K562 (cell line): ENCODE results near the gene LRCH1. TPM values are rescaled to one million over a fixed set of nuclear protein-coding genes. Genes with fewer than 3 reads are reported as not detected.

Source experiments
- ATAC-seq: fragments of 200-7000 bp; cut with Tn5 transposase; 3 replicates; pipeline ENCODE4 v1.9.1; 2020; ENCODE audit warnings: moderate library complexity
- BruUV-seq: library from RNA; stranded (reverse); fragments of 400-500 nt; replicated peaks from 2 replicates; lab custom pipeline; 2021; lab: Mats Ljungman, UMichigan
- CTCF ChIA-PET: fragments of 300-600 bp; formaldehyde crosslinking; extraction: SDS; loops from one replicate; lab custom pipeline; 2021; ENCODE audit warnings: low intra/inter-chr PET ratio; lab: Yijun Ruan, JAX
- POLR2A ChIA-PET: fragments of 300-600, 350-650 bp; sonication (Branson Sonifier 250); formaldehyde crosslinking; extraction: SDS; loops from one replicate; lab custom pipeline; 2021; ENCODE audit warnings: antibody characterized with exemption, inconsistent platforms; lab: Yijun Ruan, JAX
- DNase-seq, 4 experiments: peaks; one replicate each; pipeline versions ENCODE4 v3.0.0 to v3.0.0-alpha.2; 2011 to 2018; ENCODE audit warnings: low spot score in 3 of 4, mixed read lengths in 3 of 4; ENCODE audit errors: extremely low read depth in 1 of 4
- FAIRE-seq: peaks from 2 replicates; lab custom pipeline; 2011; peaks lifted over from hg19 to GRCh38; lab: Jason Lieb, UNC
- H2AFZ ChIP-seq: 2 replicates; pipeline ENCODE4 v1.6.0; 2011; ENCODE audit warnings: low read depth, low read length, control low read depth, inconsistent platforms
- H3K27ac ChIP-seq: fragments of 200-600 bp; 3 replicates; pipeline ENCODE4 v1.8.0; 2011; ENCODE audit warnings: low read depth, mild to moderate bottlenecking, control low read depth, inconsistent platforms, low read length, moderate library complexity, mixed read lengths; ENCODE audit errors: extremely low read depth
- H3K27me3 ChIP-seq, 2 experiments: fragments of 300-600 bp in 1 of 2; 2 replicates in 1 of 2; 3 replicates in 1 of 2; pipeline versions ENCODE4 v1.6.0 to v1.8.0; 2011; ENCODE audit warnings: inconsistent platforms in 2 of 2, low read length in 2 of 2, mild to moderate bottlenecking in 1 of 2, mixed read lengths in 1 of 2, moderate library complexity in 1 of 2; ENCODE audit not compliant: control insufficient read depth in 2 of 2, insufficient read depth in 2 of 2
- H3K36me3 ChIP-seq: fragments of 300-600 bp; 3 replicates; pipeline ENCODE4 v1.8.0; 2011; ENCODE audit warnings: mild to moderate bottlenecking, low read length, inconsistent platforms; ENCODE audit not compliant: control insufficient read depth, insufficient read depth
- H3K4me1 ChIP-seq, 2 experiments: fragments of 200-600 bp in 1 of 2; replicated peaks in 1 of 2; 2 replicates in 1 of 2; 3 replicates in 1 of 2; pipeline versions ENCODE4 v1.5.1 to v1.8.0; 2011; ENCODE audit warnings: inconsistent platforms in 2 of 2, low read length in 2 of 2, mild to moderate bottlenecking in 1 of 2, mixed read lengths in 1 of 2, moderate library complexity in 1 of 2; ENCODE audit not compliant: control insufficient read depth in 2 of 2, insufficient read depth in 2 of 2
- H3K4me2 ChIP-seq: 2 replicates; pipeline ENCODE4 v1.6.1; 2011; ENCODE audit warnings: low read length, control low read depth, inconsistent platforms, mixed read lengths; ENCODE audit not compliant: insufficient read depth
- H3K4me3 ChIP-seq: fragments of 200-600 bp; sonication (generic), shearing (Covaris generic); 2 replicates; pipeline ENCODE4 v1.5.1; 2016; ENCODE audit warnings: control low read depth, inconsistent platforms
- H3K79me2 ChIP-seq: fragments of 200-600 bp; 3 replicates; pipeline ENCODE4 v1.8.0; 2011; ENCODE audit warnings: low read length, inconsistent platforms; ENCODE audit not compliant: control insufficient read depth, insufficient read depth
- H3K9ac ChIP-seq, 2 experiments: 2 replicates each; pipeline versions ENCODE4 v1.6.0 to v1.6.1; 2011; ENCODE audit warnings: low read depth in 2 of 2, low read length in 2 of 2, control low read depth in 1 of 2, inconsistent platforms in 1 of 2, mild to moderate bottlenecking in 1 of 2, mixed read lengths in 1 of 2; ENCODE audit not compliant: insufficient read depth in 1 of 2
- H3K9me1 ChIP-seq: one replicate; pipeline ENCODE4 v1.6.0; 2011; ENCODE audit warnings: inconsistent platforms, mild to moderate bottlenecking, low read length, moderate library complexity; ENCODE audit not compliant: control insufficient read depth, insufficient read depth
- H3K9me3 ChIP-seq: replicated peaks from 2 replicates; pipeline ENCODE4 v1.5.1; 2011; ENCODE audit warnings: low read depth, low read length, inconsistent platforms; ENCODE audit not compliant: control insufficient read depth, insufficient read depth
- H4K20me1 ChIP-seq: replicated peaks from 2 replicates; pipeline ENCODE4 v1.6.1; 2011; ENCODE audit warnings: low read length, inconsistent platforms, mixed read lengths; ENCODE audit not compliant: control insufficient read depth, insufficient read depth
- ATF7 ChIP-seq: fragments of 450-650 bp; IDR thresholded peaks from 2 replicates; pipeline ENCODE4 v1.7.1; 2014; ENCODE audit warnings: mild to moderate bottlenecking, moderate library complexity
- FOXK1 ChIP-seq: sonication (generic); formaldehyde crosslinking; IDR thresholded peaks from 2 replicates; pipeline ENCODE4 v1.8.0; 2022; ENCODE audit warnings: missing genetic modification reagents, mild to moderate bottlenecking, borderline replicate concordance
- PPARD ChIP-seq: fragments of 250-450 bp; sonication (Bioruptor Pico); IDR thresholded peaks from 2 replicates; pipeline ENCODE4 v1.8.0; 2022; ENCODE audit warnings: inconsistent platforms, mild to moderate bottlenecking, moderate library complexity
- RNF2 ChIP-seq: sonication (generic); IDR thresholded peaks from 2 replicates; pipeline ENCODE4 v1.6.1; 2016
- WGBS: fragments of 100-300 bp; shearing (Covaris generic); methylation state at CpG from one replicate; pipeline ENCODE4 v1.1.6; 2016; ENCODE audit warnings: low coverage, mixed read lengths; ENCODE audit not compliant: insufficient coverage; ENCODE audit errors: missing lambda C conversion rate; 5-methylcytosine and 5-hydroxymethylcytosine counted together
- in situ Hi-C: fragments of 300-500 bp; cut with MboI; formaldehyde crosslinking; loops from 4 replicates; pipeline ENCODE4 v1.15.0; 2018; ENCODE audit warnings: inconsistent platforms, mixed read lengths
- intact Hi-C: fragments of 100-400 bp; cut with micrococcal nuclease; formaldehyde crosslinking; loops from 2 replicates; pipeline ENCODE4 v1.14.2; 2022
- polyA plus RNA-seq, 8 experiments: library from polyadenylated mRNA; depleted of rRNA in 4 of 8; stranded (reverse) in 5 of 8; unstranded in 3 of 8; fragments of >200 nt; fragmentation: Nextera tagmentation in 2 of 8; fragmentation: Illumina TruSeq in 1 of 8; extraction: Ambion mirVana in 2 of 8; extraction: Trizol in 1 of 8; gene quantifications; 2 replicates each; pipeline versions ENCODE4 v1.2.1 to v1.2.3, GENCODE V29; 2011 to 2014; ENCODE audit warnings: inconsistent platforms in 1 of 8, missing spikeins in 1 of 8
- total RNA-seq, 7 experiments: library from RNA; depleted of rRNA in 6 of 7; stranded (reverse); fragments of >200 nt in 6 of 7; fragmentation: Illumina TruSeq in 2 of 7; extraction: Trizol in 2 of 7; gene quantifications; 2 replicates each; pipeline versions ENCODE4 v1.2.1 to v1.2.3, GENCODE V29; 2011 to 2021; ENCODE audit warnings: low replicate concordance in 1 of 7
- TF ChIP-seq, protein P1 (sequence below): fragments of 250-450 bp; sonication (Bioruptor Pico); IDR thresholded peaks from 2 replicates; pipeline ENCODE4 v1.8.0; 2022; ENCODE audit warnings: inconsistent platforms
- TF ChIP-seq, protein P2 (sequence below): sonication (generic); formaldehyde crosslinking; IDR thresholded peaks from 2 replicates; pipeline ENCODE4 v1.8.0; 2023; ENCODE audit warnings: mild to moderate bottlenecking, missing genetic modification reagents

LRCH1 gene
- total and polyA plus RNA-seq, 9 of the 15 experiments (the other 6 are each of a cell fraction or from before 2014, with no cell fraction given), result 1.1 to 6.8 (median 3.7) TPM

DNA sequence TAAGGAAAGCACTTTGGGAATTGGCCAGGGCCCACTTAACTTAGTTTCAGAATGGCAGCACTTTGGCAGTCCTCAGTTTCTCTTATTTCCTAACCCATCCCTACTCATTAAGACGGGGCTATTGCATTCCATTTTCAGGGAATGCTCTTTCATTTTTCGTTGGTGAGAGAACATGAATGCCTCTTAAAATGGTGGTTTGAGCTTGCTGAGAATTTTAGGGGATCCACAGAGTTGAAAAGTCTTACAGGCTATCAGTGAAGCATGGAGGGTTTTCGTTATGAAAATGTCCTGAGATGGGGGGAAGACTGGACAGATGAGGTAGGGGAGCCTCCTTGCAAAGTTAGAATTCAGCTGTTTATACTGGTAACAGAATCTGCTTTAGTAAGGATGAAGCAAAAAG, 71.4 kb downstream of the LRCH1 start:
- Histone ChIP-seq H3K4me2 (no peak overlapping the region), H2AFZ (no peak overlapping the region), H3K9ac (no peak overlapping the region), H3K9me3 (no peaks in the 10 kb centered on the region), H3K36me3 (no peaks in the 10 kb centered on the region), H3K27me3 (no peaks in the 10 kb centered on the region), H3K27ac (no peak overlapping the region), H3K9me1 (no peaks in the 10 kb centered on the region)
- in situ Hi-C loops, result no loop called here
- BruUV-seq, result no TSS peak
- CTCF ChIA-PET, result no interaction called here
- WGBS, result 23% methylated on average over 3 of the region's 3 CpGs
- no peak for ATAC-seq
- TF ChIP-seq RNF2 (no peak), FOXK1 (no peak), PPARD (CRISPR knock-in tag) (no peak), ATF7 (no peak)
- TF ChIP-seq, protein P1, sequence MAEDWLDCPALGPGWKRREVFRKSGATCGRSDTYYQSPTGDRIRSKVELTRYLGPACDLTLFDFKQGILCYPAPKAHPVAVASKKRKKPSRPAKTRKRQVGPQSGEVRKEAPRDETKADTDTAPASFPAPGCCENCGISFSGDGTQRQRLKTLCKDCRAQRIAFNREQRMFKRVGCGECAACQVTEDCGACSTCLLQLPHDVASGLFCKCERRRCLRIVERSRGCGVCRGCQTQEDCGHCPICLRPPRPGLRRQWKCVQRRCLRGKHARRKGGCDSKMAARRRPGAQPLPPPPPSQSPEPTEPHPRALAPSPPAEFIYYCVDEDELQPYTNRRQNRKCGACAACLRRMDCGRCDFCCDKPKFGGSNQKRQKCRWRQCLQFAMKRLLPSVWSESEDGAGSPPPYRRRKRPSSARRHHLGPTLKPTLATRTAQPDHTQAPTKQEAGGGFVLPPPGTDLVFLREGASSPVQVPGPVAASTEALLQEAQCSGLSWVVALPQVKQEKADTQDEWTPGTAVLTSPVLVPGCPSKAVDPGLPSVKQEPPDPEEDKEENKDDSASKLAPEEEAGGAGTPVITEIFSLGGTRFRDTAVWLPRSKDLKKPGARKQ (CRISPR knock-in tag), result no peak
- TF ChIP-seq, all 486 proteins: peak for 0
- Histone ChIP-seq H3K4me3 (no peak overlapping the region), H3K79me2 (peaks cover 5% of the 10 kb centered on the region), H4K20me1 (peaks cover 8% of the 10 kb centered on the region; the same call in 1 of the 2 replicates), H3K4me1 (no peaks in the 10 kb centered on the region; a peak in 2 of 5 replicates)
- POLR2A ChIA-PET, result no interaction called here
- FAIRE-seq (no peak), DNase-seq (no peak)
- intact Hi-C loops, result no loop called here

DNA sequence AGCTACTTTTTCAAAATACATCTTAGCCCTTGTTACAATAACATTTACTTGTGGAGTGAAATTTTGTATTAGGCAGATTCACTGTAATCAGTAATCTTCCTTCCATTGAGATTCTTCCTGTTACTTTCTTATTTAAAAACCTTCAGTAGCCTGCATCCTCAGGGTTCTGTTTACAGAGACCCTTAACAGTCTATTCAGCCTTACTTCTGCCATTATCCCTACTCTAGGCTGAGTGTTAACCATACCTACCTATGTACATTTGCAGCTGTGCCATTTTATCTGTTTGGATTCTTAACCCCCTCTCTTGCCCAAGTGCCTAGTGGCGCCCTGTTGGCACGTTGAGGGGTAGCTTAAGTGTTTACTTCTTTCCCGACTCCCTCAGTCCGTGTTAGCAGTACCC, 71.9 kb downstream of the LRCH1 start:
- no peak overlapping the region for H2AFZ ChIP-seq
- no peaks in the 10 kb centered on the region for H3K36me3 ChIP-seq
- intact Hi-C loops (no loop called here), in situ Hi-C loops (no loop called here)
- no TSS peak for BruUV-seq
- no peak overlapping the region for H3K4me3 ChIP-seq
- ChIA-PET CTCF (no interaction called here), POLR2A (no interaction called here)
- DNase-seq (no peak), ATAC-seq (no peak), FAIRE-seq (no peak)
- no peaks in the 10 kb centered on the region for H3K9me3 ChIP-seq
- no peaks in the 10 kb centered on the region for H3K9me1 ChIP-seq
- H3K27ac ChIP-seq, result no peak overlapping the region
- no peaks in the 10 kb centered on the region for H3K27me3 ChIP-seq
- no peaks in the 10 kb centered on the region; a peak in 3 of 5 replicates for H3K4me1 ChIP-seq
- peaks cover 5% of the 10 kb centered on the region for H3K79me2 ChIP-seq
- peaks cover 8% of the 10 kb centered on the region; the same call in 1 of the 2 replicates for H4K20me1 ChIP-seq
- WGBS, result 69% methylated on average over 4 of the region's 4 CpGs
- no peak overlapping the region for H3K9ac ChIP-seq
- no peak overlapping the region for H3K4me2 ChIP-seq
- TF ChIP-seq, protein P2, sequence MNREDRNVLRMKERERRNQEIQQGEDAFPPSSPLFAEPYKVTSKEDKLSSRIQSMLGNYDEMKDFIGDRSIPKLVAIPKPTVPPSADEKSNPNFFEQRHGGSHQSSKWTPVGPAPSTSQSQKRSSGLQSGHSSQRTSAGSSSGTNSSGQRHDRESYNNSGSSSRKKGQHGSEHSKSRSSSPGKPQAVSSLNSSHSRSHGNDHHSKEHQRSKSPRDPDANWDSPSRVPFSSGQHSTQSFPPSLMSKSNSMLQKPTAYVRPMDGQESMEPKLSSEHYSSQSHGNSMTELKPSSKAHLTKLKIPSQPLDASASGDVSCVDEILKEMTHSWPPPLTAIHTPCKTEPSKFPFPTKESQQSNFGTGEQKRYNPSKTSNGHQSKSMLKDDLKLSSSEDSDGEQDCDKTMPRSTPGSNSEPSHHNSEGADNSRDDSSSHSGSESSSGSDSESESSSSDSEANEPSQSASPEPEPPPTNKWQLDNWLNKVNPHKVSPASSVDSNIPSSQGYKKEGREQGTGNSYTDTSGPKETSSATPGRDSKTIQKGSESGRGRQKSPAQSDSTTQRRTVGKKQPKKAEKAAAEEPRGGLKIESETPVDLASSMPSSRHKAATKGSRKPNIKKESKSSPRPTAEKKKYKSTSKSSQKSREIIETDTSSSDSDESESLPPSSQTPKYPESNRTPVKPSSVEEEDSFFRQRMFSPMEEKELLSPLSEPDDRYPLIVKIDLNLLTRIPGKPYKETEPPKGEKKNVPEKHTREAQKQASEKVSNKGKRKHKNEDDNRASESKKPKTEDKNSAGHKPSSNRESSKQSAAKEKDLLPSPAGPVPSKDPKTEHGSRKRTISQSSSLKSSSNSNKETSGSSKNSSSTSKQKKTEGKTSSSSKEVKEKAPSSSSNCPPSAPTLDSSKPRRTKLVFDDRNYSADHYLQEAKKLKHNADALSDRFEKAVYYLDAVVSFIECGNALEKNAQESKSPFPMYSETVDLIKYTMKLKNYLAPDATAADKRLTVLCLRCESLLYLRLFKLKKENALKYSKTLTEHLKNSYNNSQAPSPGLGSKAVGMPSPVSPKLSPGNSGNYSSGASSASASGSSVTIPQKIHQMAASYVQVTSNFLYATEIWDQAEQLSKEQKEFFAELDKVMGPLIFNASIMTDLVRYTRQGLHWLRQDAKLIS (CRISPR knock-in tag), result no peak
